T1000 (cell line): Measurements from ENCODE around the gene ADGRG6.

Source experiments
- DNase-seq: peaks from one replicate; lab custom pipeline; 2025; ENCODE audit warnings: mixed read lengths; lab: John Stamatoyannopoulos, UW

Gene ADGRG6

DNA sequence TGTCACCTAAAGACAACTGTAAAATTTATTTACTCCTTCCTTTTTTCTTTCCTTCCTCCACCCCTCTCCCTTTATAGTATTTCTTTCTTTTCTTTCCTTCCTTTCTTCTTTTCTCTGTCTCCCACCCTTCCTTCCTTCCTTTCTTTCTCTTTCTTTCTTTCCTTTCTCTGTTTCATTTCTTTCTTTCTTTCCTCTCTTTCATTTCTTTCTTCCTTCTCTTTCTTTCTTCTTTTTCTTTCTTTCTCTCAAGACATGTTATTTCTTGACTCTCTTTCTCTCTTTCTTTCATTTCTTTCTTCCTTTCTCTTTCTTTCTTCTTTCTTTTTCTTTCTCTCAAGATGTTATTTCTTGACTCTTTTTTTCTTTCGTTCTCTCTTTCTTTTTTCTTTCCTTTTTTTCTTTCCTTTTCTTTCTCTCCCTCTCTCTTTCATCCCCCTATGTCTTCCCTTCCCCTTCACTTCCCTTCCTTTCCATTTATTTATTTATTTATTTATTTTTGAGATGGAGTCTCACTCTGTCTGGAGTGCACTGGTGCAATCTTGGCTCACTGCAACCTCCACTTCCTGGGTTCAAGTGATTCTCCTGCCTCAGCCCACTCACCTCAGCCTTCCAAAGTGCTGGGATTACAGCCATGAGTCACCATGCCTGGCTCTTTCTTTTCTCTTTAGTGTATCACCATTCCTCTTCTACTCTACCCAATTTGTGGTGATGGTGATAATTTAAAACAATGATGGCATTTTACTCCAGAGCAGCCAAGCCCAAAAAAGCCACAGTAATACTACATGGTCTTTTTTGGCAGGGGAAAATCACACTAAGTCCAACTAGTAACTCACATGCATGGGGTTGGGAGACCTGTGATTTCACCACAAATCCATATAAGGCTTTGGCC lies 188.2 kb downstream of the ADGRG6 start:
- no peak for DNase-seq
